Measurements from ENCODE around the gene SLAMF9. TPM values are rescaled to one million over a fixed set of nuclear protein-coding genes. Genes with fewer than 3 reads are reported as not detected.
A peak's percentile ranks its signal among the peaks of the same experiment; 100 is the strongest.

SLAMF9 gene
- total and polyA plus RNA-seq, 2 of the 8 experiments (the other 6 are each of a cell fraction or from before 2014, with no cell fraction given) = not detected

DNA sequence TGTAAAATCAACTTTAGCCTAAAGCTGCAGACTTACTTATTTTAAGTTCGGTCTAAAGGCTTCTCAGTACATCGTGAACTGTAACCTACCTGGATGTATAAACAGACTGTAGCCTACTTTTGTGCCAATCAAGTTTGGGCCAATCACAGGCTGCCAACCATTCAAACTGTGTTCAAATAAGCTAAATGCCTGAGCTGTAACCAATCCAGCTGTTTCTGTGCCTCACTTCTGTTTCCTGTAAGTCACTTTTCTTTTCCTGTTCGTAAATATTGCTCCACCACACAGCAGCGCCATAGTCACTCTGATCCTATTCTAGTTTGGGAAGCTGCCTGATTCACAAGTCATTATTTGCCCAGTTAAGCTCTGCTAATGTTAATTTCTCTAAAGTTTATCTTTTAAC, 37.5 kb upstream of the SLAMF9 start:
- no peak overlapping the region for H3K14ac ChIP-seq (ENCODE audit: insufficient read length)
- H3K4me1 ChIP-seq (replicated peaks in 1 of 4; ENCODE audit: control insufficient read depth in 3 of 4, insufficient read depth in 4 of 4, low read length in 3 of 4) = no peaks in the 10 kb centered on the region
- H2BK120ac ChIP-seq (replicated peaks; ENCODE audit: low read depth, low read length) = no peak overlapping the region
- H2AFZ ChIP-seq (ENCODE audit: low read length) = no peak overlapping the region
- H3K23ac ChIP-seq (ENCODE audit: insufficient read length) = no peak overlapping the region
- H3K79me1 ChIP-seq (ENCODE audit: low read depth, low read length) = no peaks in the 10 kb centered on the region
- ChIA-PET CTCF (ENCODE audit: partially characterized antibody) (interaction anchor here (1.2 to 8.9 kb wide), 5 partner anchors 13 to 58 kb away, joined by 3 to 98 read pairs (median 4); no protein-coding TSS in a partner anchor), POLR2A (ENCODE audit: partially characterized antibody) (interaction anchor here (1.1 kb wide), 1 partner anchor 45 kb away, joined by 3 read pairs; no protein-coding TSS in a partner anchor)
- no peaks in the 10 kb centered on the region; the same call in 1 of the 2 replicates for H3K23me2 ChIP-seq (ENCODE audit: low read depth, low read length)
- no peak overlapping the region for H3K4me3 ChIP-seq (ENCODE audit: extremely low read depth in 1 of 4, insufficient read depth in 2 of 4, low read depth in 3 of 4, low read length in 4 of 4)
- no peak overlapping the region for H3K18ac ChIP-seq (ENCODE audit: extremely low read depth, low read length)
- H2AK5ac ChIP-seq (ENCODE audit: low read depth, low read length) = no peak overlapping the region
- H4K91ac ChIP-seq (replicated peaks; ENCODE audit: insufficient read length, low read length) = no peak overlapping the region
- 86% methylated on average over 4 of the region's 4 CpGs; no CpG with 5 or more reads in 1 of the 2 experiments for WGBS, 2 experiments (ENCODE audit: extremely low coverage in 1 of 2, insufficient coverage in 1 of 2, insufficient read length in 1 of 2, insufficient replicate concordance in 2 of 2, low coverage in 1 of 2, low lambda C conversion rate in 2 of 2, missing lambda C conversion rate in 1 of 2)
- no peak overlapping the region for H3K56ac ChIP-seq (replicated peaks; ENCODE audit: insufficient read length, low read depth, low read length)
- peaks cover 0 to 5% of the 10 kb centered on the region in 2 experiments; a peak in 1 of 4 replicates for H3K9me3 ChIP-seq (ENCODE audit: insufficient read depth in 2 of 2, low read depth in 1 of 2, low read length in 1 of 2)
- no peak overlapping the region for H4K8ac ChIP-seq (ENCODE audit: extremely low read depth, insufficient read depth, low read length)
- H2BK5ac ChIP-seq (ENCODE audit: low read depth, low read length) = no peak overlapping the region
- no peak overlapping the region for H2BK15ac ChIP-seq (ENCODE audit: low read length)
- no peaks in the 10 kb centered on the region for H3K79me2 ChIP-seq (ENCODE audit: control insufficient read depth in 1 of 2, insufficient read depth in 2 of 2, low read length in 2 of 2)
- H3K36me3 ChIP-seq (ENCODE audit: control insufficient read depth in 2 of 4, insufficient read depth in 4 of 4, low read length in 3 of 4) = no peaks in the 10 kb centered on the region
- H3K27ac ChIP-seq (ENCODE audit: low read depth, low read length) = no peak overlapping the region
- H4K20me1 ChIP-seq (replicated peaks in 1 of 2; ENCODE audit: control insufficient read depth in 1 of 2, insufficient read depth in 2 of 2, low read length in 2 of 2) = no peaks in the 10 kb centered on the region
- H3K4ac ChIP-seq (replicated peaks; ENCODE audit: insufficient read length, low read depth, low read length) = no peak overlapping the region
- H3K4me2 ChIP-seq (ENCODE audit: insufficient read depth in 1 of 2, low read depth in 2 of 2, low read length in 2 of 2) = no peak overlapping the region
- no peak overlapping the region for H3K9ac ChIP-seq (replicated peaks in 1 of 4; ENCODE audit: extremely low read depth in 1 of 4, low read depth in 3 of 4, low read length in 3 of 4)
- FAIRE-seq (no peak), DNase-seq (ENCODE audit: low read depth in 1 of 2, low spot score in 2 of 2) (peak in 1 of 2 experiments; percentile 36)
- no peak overlapping the region for H2BK12ac ChIP-seq (ENCODE audit: low read depth, low read length)
- H2BK20ac ChIP-seq (ENCODE audit: low read length) = no peak overlapping the region
- no peaks in the 10 kb centered on the region for H3K27me3 ChIP-seq (replicated peaks in 1 of 4; ENCODE audit: control insufficient read depth in 3 of 4, extremely low read depth in 1 of 4, insufficient read depth in 3 of 4, low read length in 3 of 4)
- no peak overlapping the region for H4K5ac ChIP-seq (ENCODE audit: insufficient read length, low read depth, low read length)
- TF ChIP-seq, protein P1, sequence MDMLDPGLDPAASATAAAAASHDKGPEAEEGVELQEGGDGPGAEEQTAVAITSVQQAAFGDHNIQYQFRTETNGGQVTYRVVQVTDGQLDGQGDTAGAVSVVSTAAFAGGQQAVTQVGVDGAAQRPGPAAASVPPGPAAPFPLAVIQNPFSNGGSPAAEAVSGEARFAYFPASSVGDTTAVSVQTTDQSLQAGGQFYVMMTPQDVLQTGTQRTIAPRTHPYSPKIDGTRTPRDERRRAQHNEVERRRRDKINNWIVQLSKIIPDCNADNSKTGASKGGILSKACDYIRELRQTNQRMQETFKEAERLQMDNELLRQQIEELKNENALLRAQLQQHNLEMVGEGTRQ (IDR thresholded peaks at IDR 0.05; ENCODE audit: low read length) = no peak
- TF ChIP-seq EZH2 (IDR thresholded peaks at IDR 0.05; ENCODE audit: low read depth, low read length, severe bottlenecking) = no peak
- TF ChIP-seq RXRA (IDR thresholded peaks at IDR 0.05; ENCODE audit: insufficient read depth, low read depth, low read length) = no peak
- TF ChIP-seq SIN3A (conservative IDR thresholded peaks at IDR 0.05 in 1 of 2, IDR thresholded peaks at IDR 0.05 in 1 of 2; ENCODE audit: low read depth in 1 of 2, low read length in 2 of 2) = no peak
- TF ChIP-seq, protein P2, sequence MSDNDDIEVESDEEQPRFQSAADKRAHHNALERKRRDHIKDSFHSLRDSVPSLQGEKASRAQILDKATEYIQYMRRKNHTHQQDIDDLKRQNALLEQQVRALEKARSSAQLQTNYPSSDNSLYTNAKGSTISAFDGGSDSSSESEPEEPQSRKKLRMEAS (IDR thresholded peaks at IDR 0.05) = no peak
- no peak for TF ChIP-seq TAF1 (IDR thresholded peaks at IDR 0.05; ENCODE audit: low read depth, low read length)
- no peak for TF ChIP-seq TCF12 (IDR thresholded peaks at IDR 0.05; ENCODE audit: low read depth, low read length)
- TF ChIP-seq SIRT6 (IDR thresholded peaks at IDR 0.05; ENCODE audit: low read length) = no peak
- no peak for TF ChIP-seq BACH1 (IDR thresholded peaks at IDR 0.05; ENCODE audit: low read length)
- TF ChIP-seq SP1 (IDR thresholded peaks at IDR 0.05; ENCODE audit: low read depth, low read length) = no peak
- no peak for TF ChIP-seq NRF1 (IDR thresholded peaks at IDR 0.05; ENCODE audit: low read depth, low read length)
- TF ChIP-seq, protein P3, sequence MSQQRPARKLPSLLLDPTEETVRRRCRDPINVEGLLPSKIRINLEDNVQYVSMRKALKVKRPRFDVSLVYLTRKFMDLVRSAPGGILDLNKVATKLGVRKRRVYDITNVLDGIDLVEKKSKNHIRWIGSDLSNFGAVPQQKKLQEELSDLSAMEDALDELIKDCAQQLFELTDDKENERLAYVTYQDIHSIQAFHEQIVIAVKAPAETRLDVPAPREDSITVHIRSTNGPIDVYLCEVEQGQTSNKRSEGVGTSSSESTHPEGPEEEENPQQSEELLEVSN (IDR thresholded peaks at IDR 0.05) = no peak

Measured in H1 (cell line).